ENCODE results near the gene PAQR3. TPM values are rescaled to one million over a fixed set of nuclear protein-coding genes. Genes with fewer than 3 reads are reported as not detected.

PAQR3 gene
- total and polyA plus RNA-seq, 2 of the 4 experiments (the other 2 are of a cell fraction) = 11.5 to 11.8 TPM

GRCh38 chr4:78936989-78937388 is 2.2 kb downstream of the PAQR3 start:
- H3K79me1 ChIP-seq (ENCODE audit: low read depth in 1 of 2, low read length in 2 of 2) = peaks cover 17 to 19% of the 10 kb centered on the region in 2 experiments
- DNase-seq (no peak), ATAC-seq (ENCODE audit: low read depth) (no peak)
- WGBS, 2 experiments (ENCODE audit: extremely low coverage in 2 of 2, insufficient read length in 1 of 2) = 85% methylated on average over 2 of the region's 4 CpGs; no CpG with 5 or more reads in 1 of the 2 experiments
- no peak overlapping the region for H4K91ac ChIP-seq (ENCODE audit: insufficient read depth, low read depth, low read length)
- H2BK15ac ChIP-seq (ENCODE audit: low read depth, low read length) = no peak overlapping the region
- no peak overlapping the region for H3K4ac ChIP-seq (ENCODE audit: low read depth, low read length)
- H3K36me3 ChIP-seq (ENCODE audit: control insufficient read depth, insufficient read depth, low read length) = peaks cover 2% of the 10 kb centered on the region; the same call in 1 of the 2 replicates
- no peak overlapping the region for H3K23ac ChIP-seq (ENCODE audit: low read depth, low read length)
- H3K4me1 ChIP-seq (ENCODE audit: control insufficient read depth, insufficient read depth, low read length) = peaks cover 2% of the 10 kb centered on the region; the same call in 1 of the 2 replicates
- no peak overlapping the region for H3K4me3 ChIP-seq (ENCODE audit: insufficient read depth, low read depth, low read length)
- no peak overlapping the region for H4K5ac ChIP-seq (ENCODE audit: low read depth, low read length)
- CTCF ChIA-PET = no interaction called here
- no peak overlapping the region for H2BK5ac ChIP-seq (ENCODE audit: low read depth, low read length, poor library complexity, severe bottlenecking)
- H3K14ac ChIP-seq (replicated peaks; ENCODE audit: low read depth, low read length) = no peak overlapping the region
- no peak overlapping the region for H2AFZ ChIP-seq (replicated peaks; ENCODE audit: low read length, poor library complexity)
- H3K27me3 ChIP-seq (ENCODE audit: control insufficient read depth, insufficient read depth, low read length) = no peaks in the 10 kb centered on the region
- H3K18ac ChIP-seq (ENCODE audit: low read depth, low read length) = no peak overlapping the region
- H4K8ac ChIP-seq (ENCODE audit: low read depth in 2 of 2, low read length in 2 of 2) = no peak overlapping the region
- intact Hi-C loops (cut with micrococcal nuclease) (loop anchor here (10.0 kb wide), 1 partner anchor 972 kb away; no protein-coding TSS in a partner anchor), dilution Hi-C loops (cut with HindIII; ENCODE audit: low sequenced_read_pairs, unreplicated experiment) (no loop called here), in situ Hi-C loops (cut with MboI; ENCODE audit: low sequenced_read_pairs) (loop anchor here (25.0 kb wide), 1 partner anchor 1400 kb away; the partner anchor contains the start of gene CFAP299)
- no peak overlapping the region for H2BK20ac ChIP-seq (ENCODE audit: low read depth, low read length)
- no peak overlapping the region for H3K4me2 ChIP-seq (ENCODE audit: low read depth, low read length)
- BruUV-seq (replicated peaks) = no TSS peak
- TF ChIP-seq RCOR1 (IDR thresholded peaks at IDR 0.05; ENCODE audit: insufficient replicate concordance, low read length) (no peak), MAFK (IDR thresholded peaks at IDR 0.05; ENCODE audit: low read depth, low read length) (no peak), ELK1 (IDR thresholded peaks at IDR 0.05; ENCODE audit: borderline replicate concordance, low read depth, low read length) (no peak), CHD1 (IDR thresholded peaks at IDR 0.05; ENCODE audit: low read depth, low read length) (no peak), CEBPB (IDR thresholded peaks at IDR 0.05; ENCODE audit: low read depth, low read length) (no peak), CTCF (conservative IDR thresholded peaks at IDR 0.05; ENCODE audit: low read depth, low read length) (no peak), SMC3 (IDR thresholded peaks at IDR 0.05; ENCODE audit: low read depth, low read length) (no peak), MXI1 (IDR thresholded peaks at IDR 0.05; ENCODE audit: borderline replicate concordance, low read depth, low read length) (no peak), BHLHE40 (IDR thresholded peaks at IDR 0.05; ENCODE audit: low read depth, low read length) (no peak), NFE2L2 (IDR thresholded peaks at IDR 0.05; ENCODE audit: low read depth, low read length) (no peak), RAD21 (IDR thresholded peaks at IDR 0.05; ENCODE audit: low read length) (no peak), MAZ (IDR thresholded peaks at IDR 0.05; ENCODE audit: borderline replicate concordance, low read depth, low read length) (no peak), FOS (IDR thresholded peaks at IDR 0.05; ENCODE audit: low read depth, low read length) (no peak), POLR2A (IDR thresholded peaks at IDR 0.05; ENCODE audit: low read depth, low read length) (no peak), RFX5 (IDR thresholded peaks at IDR 0.05; ENCODE audit: low read depth, low read length) (no peak)
- TF ChIP-seq, protein P1, sequence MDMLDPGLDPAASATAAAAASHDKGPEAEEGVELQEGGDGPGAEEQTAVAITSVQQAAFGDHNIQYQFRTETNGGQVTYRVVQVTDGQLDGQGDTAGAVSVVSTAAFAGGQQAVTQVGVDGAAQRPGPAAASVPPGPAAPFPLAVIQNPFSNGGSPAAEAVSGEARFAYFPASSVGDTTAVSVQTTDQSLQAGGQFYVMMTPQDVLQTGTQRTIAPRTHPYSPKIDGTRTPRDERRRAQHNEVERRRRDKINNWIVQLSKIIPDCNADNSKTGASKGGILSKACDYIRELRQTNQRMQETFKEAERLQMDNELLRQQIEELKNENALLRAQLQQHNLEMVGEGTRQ (IDR thresholded peaks at IDR 0.05; ENCODE audit: low read depth, low read length) = no peak
- no peak overlapping the region for H2AK9ac ChIP-seq (replicated peaks; ENCODE audit: low read depth, low read length, poor library complexity)
- no peak overlapping the region for H2BK120ac ChIP-seq (ENCODE audit: low read depth, low read length)
- no peaks in the 10 kb centered on the region for H3K9me3 ChIP-seq (ENCODE audit: control insufficient read depth, insufficient read depth, low read length)
- H3K9ac ChIP-seq (ENCODE audit: low read depth, low read length) = no peak overlapping the region
- POLR2A ChIA-PET (ENCODE audit: unreplicated experiment) = no interaction called here
- peaks cover 3% of the 10 kb centered on the region for H3K9me1 ChIP-seq (ENCODE audit: insufficient read depth, low read length)
- no peaks in the 10 kb centered on the region; the same call in 1 of the 2 replicates for H4K20me1 ChIP-seq (ENCODE audit: insufficient read depth, low read length)
- H3K56ac ChIP-seq (ENCODE audit: extremely low read depth, insufficient read depth, low read length) = no peak overlapping the region
- no peak overlapping the region for H2AK5ac ChIP-seq (ENCODE audit: low read depth, low read length)
- no peak overlapping the region for H3K27ac ChIP-seq (ENCODE audit: insufficient read depth, low read length)

Measured in IMR-90 (cell line).